Lung microvascular endothelial cell (primary cell): ENCODE measurements around the gene SERPINA10. TPM values are rescaled to one million over a fixed set of nuclear protein-coding genes. Genes with fewer than 3 reads are reported as not detected.
"Not testable (repeated sequence)": the region's sequence is repeated elsewhere in the genome, so short reads cannot be mapped to it uniquely, and the experiment has no call there.

ENCODE experiments used
- DNase-seq, 2 donors: peaks; one replicate each; pipeline versions ENCODE4 v3.0.0 to v3.0.0-alpha.2; 2010; ENCODE audit warnings: low read depth in 2 of 2
- total RNA-seq: library from RNA; depleted of rRNA; stranded (reverse); fragments of >200 nt; gene quantifications from 2 replicates; pipeline ENCODE4 v1.2.1, GENCODE V29; 2014

Gene SERPINA10
- total RNA-seq, 1 donor from 2014 or later, result not detected

- DNase-seq, result no peak
Measured at GRCh38 chr14:94313991-94314655, 21.1 kb upstream of the SERPINA10 start.

GRCh38 chr14:94312481-94313246 is 19.6 kb upstream of the SERPINA10 start:
- DNase-seq, result no peak

GRCh38 chr14:94310248-94310647 is 17.2 kb upstream of the SERPINA10 start:
- no peak for DNase-seq

GRCh38 chr14:94309721-94310120 is 16.7 kb upstream of the SERPINA10 start:
- DNase-seq, result no peak

- DNase-seq, result no peak
Measured at GRCh38 chr14:94307410-94307992, 14.4 kb upstream of the SERPINA10 start.

GRCh38 chr14:94306047-94306978 is 13.2 kb upstream of the SERPINA10 start:
- DNase-seq, result no peak

GRCh38 chr14:94305620-94306019 is 12.6 kb upstream of the SERPINA10 start:
- DNase-seq, result no peak

GRCh38 chr14:94304243-94304642 is 11.2 kb upstream of the SERPINA10 start:
- DNase-seq, result no peak

GRCh38 chr14:94303111-94303510 is 10.0 kb upstream of the SERPINA10 start:
- DNase-seq, result no peak

- no peak for DNase-seq
Measured at GRCh38 chr14:94298130-94298529, 5.1 kb upstream of the SERPINA10 start.

- not testable (repeated sequence) for DNase-seq
Measured at GRCh38 chr14:94296181-94296545, 3.1 kb upstream of the SERPINA10 start.

GRCh38 chr14:94295360-94296180 is 2.5 kb upstream of the SERPINA10 start:
- no peak for DNase-seq

GRCh38 chr14:94293578-94293924 is 483 bp upstream of the SERPINA10 start:
- no peak for DNase-seq

GRCh38 chr14:94292526-94292871 is 569 bp downstream of the SERPINA10 start:
- DNase-seq, result no peak

GRCh38 chr14:94291906-94292525 is 1.1 kb downstream of the SERPINA10 start:
- no peak for DNase-seq

GRCh38 chr14:94291159-94291905 is 1.7 kb downstream of the SERPINA10 start:
- DNase-seq, result no peak

GRCh38 chr14:94290197-94290596 is 2.9 kb downstream of the SERPINA10 start:
- no peak for DNase-seq

- no peak for DNase-seq
Measured at GRCh38 chr14:94288610-94289465, 4.2 kb downstream of the SERPINA10 start.

- DNase-seq, result no peak
Measured at GRCh38 chr14:94285158-94285557, 7.9 kb downstream of the SERPINA10 start.
